KMS-11 (cell line): ENCODE data around the gene WDPCP.

Source experiments
- H2AFZ ChIP-seq: fragments of 200-600 bp; sonication (generic); 2 replicates; pipeline ENCODE4 v1.6.1; 2016; ENCODE audit warnings: antibody characterized with exemption, mixed run types, low read depth
- H3K27ac ChIP-seq: fragments of 200-600 bp; sonication (generic); 2 replicates; pipeline ENCODE4 v1.6.1; 2016; ENCODE audit warnings: mild to moderate bottlenecking, mixed run types
- H3K27me3 ChIP-seq: fragments of 200-600 bp; sonication (generic); 2 replicates; pipeline ENCODE4 v1.6.1; 2017; ENCODE audit warnings: mild to moderate bottlenecking, low read depth, mixed run types, moderate library complexity; ENCODE audit not compliant: insufficient read depth
- H3K36me3 ChIP-seq: fragments of 200-600 bp; sonication (generic); 2 replicates; pipeline ENCODE4 v1.6.1; 2017; ENCODE audit warnings: mild to moderate bottlenecking, mixed run types; ENCODE audit not compliant: insufficient read depth
- H3K4me1 ChIP-seq: fragments of 200-600 bp; sonication (generic); 2 replicates; pipeline ENCODE4 v1.6.1; 2016; ENCODE audit warnings: mild to moderate bottlenecking, low read depth, mixed run types; ENCODE audit not compliant: poor library complexity, severe bottlenecking
- H3K4me2 ChIP-seq: fragments of 200-600 bp; sonication (generic); 2 replicates; pipeline ENCODE4 v1.7.0; 2016; ENCODE audit warnings: mild to moderate bottlenecking, mixed run types
- H3K4me3 ChIP-seq: fragments of 200-600 bp; sonication (generic); IDR thresholded peaks from 2 replicates; pipeline ENCODE4 v1.6.1; 2017; ENCODE audit warnings: low read depth, low read length, mixed read lengths; ENCODE audit not compliant: insufficient read depth
- H3K79me2 ChIP-seq: fragments of 200-600 bp; sonication (generic); 2 replicates; pipeline ENCODE4 v1.6.1; 2016; ENCODE audit warnings: low read depth, mixed run types; ENCODE audit not compliant: insufficient read depth
- H3K9ac ChIP-seq: fragments of 200-600 bp; sonication (generic); 2 replicates; pipeline ENCODE4 v1.6.1; 2016; ENCODE audit warnings: mild to moderate bottlenecking, mixed run types
- H4K20me1 ChIP-seq: fragments of 200-600 bp; sonication (generic); 2 replicates; pipeline ENCODE4 v1.6.1; 2016; ENCODE audit warnings: mild to moderate bottlenecking, mixed run types; ENCODE audit not compliant: insufficient read depth
- TF ChIP-seq, protein P1 (sequence below): fragments of 200-600 bp; sonication (generic); conservative IDR thresholded peaks from 2 replicates; pipeline ENCODE4 v1.6.1; 2017; ENCODE audit warnings: low read depth, mild to moderate bottlenecking, antibody characterized with exemption, low read length, moderate library complexity, mixed read lengths

Gene WDPCP

DNA sequence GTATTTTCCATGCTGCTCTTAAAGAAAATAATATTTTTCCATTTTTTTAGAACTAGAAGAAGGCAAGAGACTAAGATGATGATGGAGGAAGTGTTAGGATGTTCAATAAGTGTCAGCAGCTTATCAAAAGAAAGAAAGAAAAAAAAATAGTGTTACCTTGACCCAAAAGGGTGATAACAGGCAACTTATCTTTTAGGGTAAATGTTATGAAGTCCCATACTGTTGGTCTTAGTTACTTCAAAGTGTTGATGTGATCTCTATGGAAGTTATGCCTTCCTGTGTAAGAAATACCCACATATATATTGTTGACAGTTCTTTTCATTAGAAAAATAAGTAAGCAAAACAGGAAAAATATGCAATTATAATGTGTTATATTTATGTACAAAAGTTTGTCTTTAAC is 394.1 kb downstream of the WDPCP start:
- H3K9ac ChIP-seq: no peak overlapping the region
- no peaks in the 10 kb centered on the region for H3K4me1 ChIP-seq
- no peaks in the 10 kb centered on the region for H3K36me3 ChIP-seq
- no peaks in the 10 kb centered on the region for H3K79me2 ChIP-seq
- H3K4me3 ChIP-seq: no peak overlapping the region
- no peaks in the 10 kb centered on the region for H3K27me3 ChIP-seq
- no peak overlapping the region for H2AFZ ChIP-seq
- no peak overlapping the region for H3K4me2 ChIP-seq
- no peaks in the 10 kb centered on the region for H4K20me1 ChIP-seq
- H3K27ac ChIP-seq: no peak overlapping the region
- TF ChIP-seq, protein P1, sequence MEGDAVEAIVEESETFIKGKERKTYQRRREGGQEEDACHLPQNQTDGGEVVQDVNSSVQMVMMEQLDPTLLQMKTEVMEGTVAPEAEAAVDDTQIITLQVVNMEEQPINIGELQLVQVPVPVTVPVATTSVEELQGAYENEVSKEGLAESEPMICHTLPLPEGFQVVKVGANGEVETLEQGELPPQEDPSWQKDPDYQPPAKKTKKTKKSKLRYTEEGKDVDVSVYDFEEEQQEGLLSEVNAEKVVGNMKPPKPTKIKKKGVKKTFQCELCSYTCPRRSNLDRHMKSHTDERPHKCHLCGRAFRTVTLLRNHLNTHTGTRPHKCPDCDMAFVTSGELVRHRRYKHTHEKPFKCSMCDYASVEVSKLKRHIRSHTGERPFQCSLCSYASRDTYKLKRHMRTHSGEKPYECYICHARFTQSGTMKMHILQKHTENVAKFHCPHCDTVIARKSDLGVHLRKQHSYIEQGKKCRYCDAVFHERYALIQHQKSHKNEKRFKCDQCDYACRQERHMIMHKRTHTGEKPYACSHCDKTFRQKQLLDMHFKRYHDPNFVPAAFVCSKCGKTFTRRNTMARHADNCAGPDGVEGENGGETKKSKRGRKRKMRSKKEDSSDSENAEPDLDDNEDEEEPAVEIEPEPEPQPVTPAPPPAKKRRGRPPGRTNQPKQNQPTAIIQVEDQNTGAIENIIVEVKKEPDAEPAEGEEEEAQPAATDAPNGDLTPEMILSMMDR: no peak

DNA sequence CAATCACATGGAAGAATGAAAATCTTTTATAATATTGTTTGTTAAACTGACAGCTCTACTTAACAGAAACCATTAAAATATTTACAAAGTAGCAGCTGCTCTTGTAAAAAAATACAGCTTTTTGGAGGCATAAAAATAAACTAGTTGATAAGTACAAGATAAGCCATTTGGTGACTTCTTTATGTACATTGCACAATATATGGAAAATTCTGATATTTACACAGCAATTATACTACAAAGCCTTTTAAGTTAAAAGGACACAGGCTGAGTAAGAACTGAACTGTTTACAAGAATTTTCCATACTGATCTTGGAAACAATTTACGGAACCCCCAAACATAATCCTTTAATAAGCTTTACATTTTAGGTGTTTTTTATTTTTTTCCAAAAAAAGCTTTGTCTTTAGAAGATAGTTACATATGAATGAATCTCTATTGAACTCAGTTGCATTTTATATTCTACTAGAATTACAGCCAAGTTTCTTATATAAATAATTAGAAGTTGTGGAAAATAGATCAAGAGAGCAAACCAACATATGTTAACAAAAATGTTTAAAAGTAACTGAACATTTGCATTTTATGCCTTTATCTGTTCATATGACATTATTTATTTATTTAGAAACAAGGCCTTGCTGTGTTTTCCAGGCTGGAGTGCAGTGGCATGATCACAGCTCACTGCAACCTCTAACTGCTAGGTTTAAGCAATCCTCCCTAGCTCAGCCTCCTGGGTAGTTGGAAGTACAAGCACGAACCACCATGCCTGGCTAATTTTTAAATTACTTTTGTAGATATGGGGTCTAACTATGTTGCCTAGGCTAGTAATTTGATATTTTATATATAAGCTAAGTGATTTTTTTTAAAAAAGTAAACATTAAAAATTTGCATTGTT is 395.1 kb downstream of the WDPCP start:
- no peaks in the 10 kb centered on the region for H3K36me3 ChIP-seq
- no peaks in the 10 kb centered on the region for H4K20me1 ChIP-seq
- H2AFZ ChIP-seq: no peak overlapping the region
- H3K4me1 ChIP-seq: no peaks in the 10 kb centered on the region
- TF ChIP-seq, protein P1: no peak
- H3K27me3 ChIP-seq: no peaks in the 10 kb centered on the region
- no peak overlapping the region for H3K4me3 ChIP-seq
- no peak overlapping the region for H3K9ac ChIP-seq
- H3K79me2 ChIP-seq: no peaks in the 10 kb centered on the region
- no peak overlapping the region for H3K27ac ChIP-seq
- H3K4me2 ChIP-seq: no peak overlapping the region

DNA sequence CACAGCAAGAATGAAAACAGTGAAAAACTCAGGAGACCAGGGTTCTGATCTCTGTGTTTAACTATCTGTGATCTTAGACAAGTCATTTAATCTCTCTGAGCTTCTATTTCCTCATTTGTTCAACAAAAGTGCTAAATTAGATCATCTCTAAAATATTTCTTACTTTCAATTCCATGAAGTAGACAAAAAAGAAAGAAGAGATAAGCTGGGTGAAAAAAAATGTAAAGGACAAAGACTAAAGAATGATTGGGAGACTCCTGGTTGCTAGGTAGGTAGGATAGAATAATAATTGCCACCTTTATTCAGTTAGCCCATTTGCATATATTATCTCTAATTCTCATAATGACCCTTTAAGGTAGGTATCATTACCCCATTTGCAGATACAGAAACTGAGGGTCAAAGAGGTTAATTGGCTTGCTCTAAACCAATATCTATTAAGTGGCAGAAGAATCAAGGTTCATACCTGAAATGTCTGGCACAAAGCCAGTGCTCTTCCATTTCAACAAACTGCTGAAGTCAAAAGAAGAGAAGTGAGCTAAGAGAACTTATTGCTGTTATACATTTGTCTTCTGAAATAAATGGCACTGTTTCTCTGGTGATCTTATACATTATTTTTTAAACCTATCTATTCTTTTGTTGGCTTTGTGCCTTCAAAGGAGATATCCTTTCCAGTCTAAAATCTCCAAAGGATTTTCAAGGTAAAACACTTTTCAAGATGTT is 395.9 kb downstream of the WDPCP start:
- TF ChIP-seq, protein P1: no peak
- Histone ChIP-seq H3K9ac (no peak overlapping the region), H3K27me3 (no peaks in the 10 kb centered on the region)

DNA sequence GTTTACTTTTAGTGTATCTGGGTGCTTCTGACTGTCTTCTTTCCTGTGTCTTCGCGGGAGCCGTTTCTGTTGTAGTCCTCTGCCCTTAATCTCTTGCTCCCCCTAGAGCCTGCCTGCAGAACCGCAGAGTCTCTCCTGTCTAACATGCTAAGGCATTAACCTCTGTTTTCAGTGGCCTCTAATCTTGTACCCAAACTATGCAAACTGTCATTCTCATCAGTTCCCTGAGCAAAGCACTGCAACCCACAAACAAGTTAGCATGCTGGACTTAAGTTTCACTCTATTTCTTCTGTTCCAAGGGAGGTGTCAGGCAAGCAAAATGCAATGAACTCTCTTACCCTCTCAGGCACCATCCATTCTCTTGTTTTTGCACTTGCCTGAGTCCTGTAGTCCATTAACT is 399.3 kb downstream of the WDPCP start:
- Histone ChIP-seq H3K36me3 (no peaks in the 10 kb centered on the region), H3K27ac (no peak overlapping the region), H3K4me2 (no peak overlapping the region), H2AFZ (no peak overlapping the region), H4K20me1 (no peaks in the 10 kb centered on the region), H3K9ac (no peak overlapping the region), H3K4me1 (no peaks in the 10 kb centered on the region), H3K27me3 (no peaks in the 10 kb centered on the region), H3K4me3 (no peak overlapping the region), H3K79me2 (no peaks in the 10 kb centered on the region)
- TF ChIP-seq, protein P1: peak; percentile 51

More for the DNA sequence above, 395.9 kb downstream of the WDPCP start:
- no peak overlapping the region for H3K27ac ChIP-seq
- H2AFZ ChIP-seq: no peak overlapping the region
- no peaks in the 10 kb centered on the region for H4K20me1 ChIP-seq
- no peaks in the 10 kb centered on the region for H3K79me2 ChIP-seq
- H3K36me3 ChIP-seq: no peaks in the 10 kb centered on the region
- H3K4me1 ChIP-seq: no peaks in the 10 kb centered on the region
- no peak overlapping the region for H3K4me2 ChIP-seq
- H3K4me3 ChIP-seq: no peak overlapping the region
